OCI-LY3 (cell line): ENCODE data around the gene HEPN1.

Experiments used
- H2AFZ ChIP-seq: fragments of 200-600, 300-600 bp; shearing (Covaris generic); 2 replicates; pipeline ENCODE4 v1.6.0; 2014; ENCODE audit warnings: antibody characterized with exemption, low read depth, low read length
- H3K27ac ChIP-seq: fragments of 200-600, 300-600 bp; sonication (generic); 2 replicates; pipeline ENCODE4 v1.5.1; 2014; ENCODE audit warnings: mild to moderate bottlenecking, low read length, moderate library complexity, mixed read lengths
- H3K27me3 ChIP-seq: fragments of 200-600, 300-600 bp; sonication (generic); 2 replicates; pipeline ENCODE4 v1.6.1; 2014; ENCODE audit warnings: low read depth, low read length, mixed read lengths
- H3K36me3 ChIP-seq: fragments of 200-600, 300-600 bp; sonication (generic); replicated peaks from 2 replicates; pipeline ENCODE3; 2014; ENCODE audit warnings: low read depth, low read length, mixed read lengths
- H3K4me1 ChIP-seq: fragments of 300-600, 200-600 bp; sonication (generic); 2 replicates; pipeline ENCODE4 v1.6.1; 2014; ENCODE audit warnings: low read length, mixed read lengths
- H3K4me2 ChIP-seq: fragments of 200-600, 300-600 bp; sonication (generic); 2 replicates; pipeline ENCODE4 v1.6.1; 2014; ENCODE audit warnings: low read length, mixed read lengths
- H3K4me3 ChIP-seq: fragments of 300-600, 200-600 bp; sonication (generic); 2 replicates; pipeline ENCODE4 v1.5.1; 2014; ENCODE audit warnings: antibody characterized with exemption, mild to moderate bottlenecking, low read length, moderate library complexity
- H3K79me2 ChIP-seq: fragments of 300-600, 200-600 bp; shearing (Covaris generic); 2 replicates; pipeline ENCODE4 v1.6.1; 2014; ENCODE audit warnings: mild to moderate bottlenecking, low read length, mixed read lengths
- H3K9ac ChIP-seq: fragments of 300-600, 200-600 bp; shearing (Covaris generic); 2 replicates; pipeline ENCODE4 v1.6.0; 2014; ENCODE audit warnings: mild to moderate bottlenecking, low read length, moderate library complexity
- H3K9me3 ChIP-seq: fragments of 200-600, 300-600 bp; shearing (Covaris generic); 2 replicates; pipeline ENCODE4 v1.6.1; 2014; ENCODE audit warnings: low read length, mixed read lengths; ENCODE audit not compliant: insufficient read depth
- H4K20me1 ChIP-seq: fragments of 200-600, 300-600 bp; sonication (generic); 2 replicates; pipeline ENCODE4 v1.6.1; 2016; ENCODE audit warnings: low read length, mixed read lengths; ENCODE audit not compliant: insufficient read depth
- EZH2phosphoT487 ChIP-seq: fragments of 200-600 bp; shearing (Covaris generic); IDR thresholded peaks from 2 replicates; pipeline ENCODE4 v1.6.1; 2018; ENCODE audit warnings: antibody characterized with exemption, mixed run types, low read depth
- TF ChIP-seq, protein P1 (sequence below): fragments of 200-600, 300-600 bp; sonication (generic); IDR thresholded peaks from 2 replicates; pipeline ENCODE4 v1.5.1; 2014; ENCODE audit warnings: antibody characterized with exemption, low read length, low read depth

Gene HEPN1

DNA sequence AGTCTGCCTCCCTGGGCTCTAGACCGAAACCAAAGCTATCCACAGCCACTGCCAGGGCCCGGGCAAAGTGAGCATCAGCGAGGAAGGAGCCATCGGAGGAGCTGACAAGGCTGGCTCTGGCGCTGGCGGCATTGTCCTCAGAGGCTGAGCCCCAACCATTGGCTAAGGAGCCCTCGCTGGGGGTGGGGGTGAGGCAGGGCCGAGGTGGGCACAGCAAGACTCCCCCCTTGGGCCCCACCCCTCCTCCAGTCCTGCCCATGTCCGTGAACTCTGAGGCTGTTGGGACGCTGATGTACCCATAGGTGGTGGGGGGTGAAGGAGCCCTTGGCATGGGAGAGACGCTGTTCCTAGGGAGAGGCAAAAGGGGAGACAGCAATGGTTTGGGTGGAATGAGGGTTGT is 32.6 kb upstream of the HEPN1 start:
- no peaks in the 10 kb centered on the region for H3K36me3 ChIP-seq
- H3K27ac ChIP-seq: no peak overlapping the region
- TF ChIP-seq EZH2phosphoT487: no peak
- TF ChIP-seq, protein P1, sequence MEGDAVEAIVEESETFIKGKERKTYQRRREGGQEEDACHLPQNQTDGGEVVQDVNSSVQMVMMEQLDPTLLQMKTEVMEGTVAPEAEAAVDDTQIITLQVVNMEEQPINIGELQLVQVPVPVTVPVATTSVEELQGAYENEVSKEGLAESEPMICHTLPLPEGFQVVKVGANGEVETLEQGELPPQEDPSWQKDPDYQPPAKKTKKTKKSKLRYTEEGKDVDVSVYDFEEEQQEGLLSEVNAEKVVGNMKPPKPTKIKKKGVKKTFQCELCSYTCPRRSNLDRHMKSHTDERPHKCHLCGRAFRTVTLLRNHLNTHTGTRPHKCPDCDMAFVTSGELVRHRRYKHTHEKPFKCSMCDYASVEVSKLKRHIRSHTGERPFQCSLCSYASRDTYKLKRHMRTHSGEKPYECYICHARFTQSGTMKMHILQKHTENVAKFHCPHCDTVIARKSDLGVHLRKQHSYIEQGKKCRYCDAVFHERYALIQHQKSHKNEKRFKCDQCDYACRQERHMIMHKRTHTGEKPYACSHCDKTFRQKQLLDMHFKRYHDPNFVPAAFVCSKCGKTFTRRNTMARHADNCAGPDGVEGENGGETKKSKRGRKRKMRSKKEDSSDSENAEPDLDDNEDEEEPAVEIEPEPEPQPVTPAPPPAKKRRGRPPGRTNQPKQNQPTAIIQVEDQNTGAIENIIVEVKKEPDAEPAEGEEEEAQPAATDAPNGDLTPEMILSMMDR: no peak

DNA sequence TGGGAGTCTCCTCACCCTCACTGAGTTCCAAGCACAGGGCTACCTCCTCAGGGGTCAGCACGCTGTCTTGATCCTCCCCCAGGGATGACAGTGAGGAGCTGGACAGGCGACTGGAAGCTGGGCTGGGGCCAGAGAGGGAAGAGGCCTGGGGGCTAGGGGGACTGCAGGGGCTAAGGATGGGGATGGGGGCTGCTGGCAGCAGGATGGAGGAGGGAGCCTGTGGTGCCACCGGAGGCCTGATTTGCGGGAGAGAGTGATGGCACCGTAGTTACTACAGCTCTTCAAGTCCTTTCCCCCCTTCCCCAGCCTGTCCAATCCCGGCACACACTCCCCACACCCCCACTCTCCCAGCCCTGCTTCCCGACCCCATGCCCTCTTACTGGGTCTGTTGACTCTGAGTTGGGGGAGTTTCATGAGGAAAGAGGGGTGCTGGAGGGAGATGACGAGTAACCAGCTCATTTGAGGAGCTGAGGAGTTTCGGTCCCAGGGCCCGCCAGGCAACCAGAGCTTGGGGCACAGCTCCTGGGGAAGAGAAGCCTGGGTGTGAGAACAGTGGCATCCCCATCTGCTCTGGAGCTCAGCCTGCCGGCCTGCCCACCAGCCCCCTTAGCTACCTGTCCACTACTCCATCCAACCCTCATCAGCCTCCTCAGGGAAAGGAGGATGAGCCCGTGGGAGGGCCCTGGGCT is 31.9 kb upstream of the HEPN1 start:
- Histone ChIP-seq H3K27me3 (peaks cover 17% of the 10 kb centered on the region; the same call in 1 of the 2 replicates), H4K20me1 (no peaks in the 10 kb centered on the region), H3K79me2 (no peaks in the 10 kb centered on the region), H3K4me1 (no peaks in the 10 kb centered on the region), H3K27ac (no peak overlapping the region), H2AFZ (no peak overlapping the region), H3K9ac (no peak overlapping the region), H3K4me3 (no peak overlapping the region), H3K36me3 (no peaks in the 10 kb centered on the region), H3K4me2 (no peak overlapping the region), H3K9me3 (no peaks in the 10 kb centered on the region)
- no peak for TF ChIP-seq EZH2phosphoT487
- TF ChIP-seq, protein P1: no peak

More for the DNA sequence above, 32.6 kb upstream of the HEPN1 start:
- H3K4me1 ChIP-seq: no peaks in the 10 kb centered on the region
- no peak overlapping the region for H3K9ac ChIP-seq
- H3K9me3 ChIP-seq: no peaks in the 10 kb centered on the region
- H3K4me2 ChIP-seq: no peak overlapping the region
- no peak overlapping the region for H2AFZ ChIP-seq
- no peaks in the 10 kb centered on the region for H4K20me1 ChIP-seq
- H3K79me2 ChIP-seq: no peaks in the 10 kb centered on the region
- no peak overlapping the region for H3K4me3 ChIP-seq
- peaks cover 17% of the 10 kb centered on the region; the same call in 1 of the 2 replicates for H3K27me3 ChIP-seq

DNA sequence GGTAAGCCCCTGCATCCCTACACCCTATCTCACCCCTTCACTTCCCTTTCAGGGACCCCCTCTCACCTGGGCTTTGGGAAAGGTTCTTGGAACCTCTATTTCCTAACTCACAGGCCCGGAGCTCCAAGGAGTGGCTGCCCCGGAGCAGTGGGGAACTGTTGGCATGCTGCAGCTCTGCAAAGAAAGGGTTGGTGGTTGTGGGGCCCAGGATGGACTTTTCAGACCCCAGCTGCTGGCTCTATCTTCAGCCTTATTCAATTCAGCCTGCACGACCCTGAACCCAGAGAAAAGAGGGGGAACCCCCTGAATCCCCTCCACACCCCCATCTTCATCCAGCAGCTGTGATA is 31.4 kb upstream of the HEPN1 start:
- H3K9me3 ChIP-seq: no peaks in the 10 kb centered on the region
- H3K4me1 ChIP-seq: no peaks in the 10 kb centered on the region
- no peak overlapping the region for H3K9ac ChIP-seq
- TF ChIP-seq, protein P1: no peak
- no peak for TF ChIP-seq EZH2phosphoT487
- H3K36me3 ChIP-seq: no peaks in the 10 kb centered on the region
- no peak overlapping the region for H3K4me2 ChIP-seq
- H4K20me1 ChIP-seq: no peaks in the 10 kb centered on the region
- H3K27ac ChIP-seq: no peak overlapping the region
- peaks cover 17% of the 10 kb centered on the region; the same call in 1 of the 2 replicates for H3K27me3 ChIP-seq
- no peaks in the 10 kb centered on the region for H3K79me2 ChIP-seq
- no peak overlapping the region for H3K4me3 ChIP-seq
- no peak overlapping the region for H2AFZ ChIP-seq

DNA sequence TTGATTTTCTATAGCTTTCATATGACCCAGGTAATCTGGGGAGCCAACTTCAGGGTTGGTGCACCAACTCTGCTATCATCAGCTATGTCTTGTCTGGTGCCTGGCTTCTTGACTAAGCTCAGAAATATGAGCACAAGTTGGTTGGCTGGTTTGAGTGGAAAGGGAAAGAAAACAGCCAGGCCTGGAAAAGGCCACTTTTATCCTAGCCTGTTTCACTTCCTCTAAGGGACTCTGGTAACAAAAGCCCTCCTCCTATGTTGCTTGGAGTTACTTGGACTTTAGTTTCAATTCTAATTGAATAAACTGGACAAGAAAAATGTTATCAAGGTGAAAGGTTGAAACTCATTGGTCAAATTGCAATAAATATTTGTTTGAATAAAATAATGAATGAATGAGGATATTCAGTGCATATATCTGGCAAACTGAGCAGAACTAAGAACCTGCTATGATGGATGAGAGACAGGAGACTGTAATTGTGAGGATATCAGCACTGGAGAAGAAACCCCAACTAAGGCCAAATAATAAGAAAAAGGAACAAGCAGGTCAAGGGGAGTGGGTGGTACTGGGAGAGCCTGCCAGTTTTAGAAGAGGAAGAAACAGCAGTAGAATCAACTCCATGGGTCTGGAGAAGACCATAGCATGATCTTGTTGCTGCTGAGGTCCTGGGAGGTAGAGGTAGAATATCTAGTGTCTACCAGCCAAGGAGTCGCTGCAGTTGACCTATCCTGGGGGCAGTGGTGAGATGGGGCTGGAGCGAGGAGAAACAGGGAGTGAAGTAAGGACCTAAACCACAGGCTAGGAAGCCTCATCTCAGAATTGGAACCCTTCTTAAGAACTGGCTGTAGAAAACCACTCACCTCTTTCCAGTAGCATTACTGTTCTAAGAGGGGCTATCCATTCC is 29.6 kb upstream of the HEPN1 start:
- no peak overlapping the region for H3K4me2 ChIP-seq
- no peaks in the 10 kb centered on the region for H3K9me3 ChIP-seq
- H3K9ac ChIP-seq: no peak overlapping the region
- no peaks in the 10 kb centered on the region for H3K79me2 ChIP-seq
- H4K20me1 ChIP-seq: no peaks in the 10 kb centered on the region
- H3K4me3 ChIP-seq: no peak overlapping the region
- H3K27me3 ChIP-seq: peaks cover 17% of the 10 kb centered on the region; the same call in 1 of the 2 replicates
- no peaks in the 10 kb centered on the region for H3K4me1 ChIP-seq
- H3K27ac ChIP-seq: no peak overlapping the region
- TF ChIP-seq, protein P1: no peak
- no peak for TF ChIP-seq EZH2phosphoT487
- no peak overlapping the region for H2AFZ ChIP-seq
- no peaks in the 10 kb centered on the region for H3K36me3 ChIP-seq
